Brain microvascular endothelial cell (primary cell): ENCODE data around the gene SCN3A.

Source experiments
- DNase-seq: peaks from one replicate; pipeline ENCODE4 v3.0.0-alpha.2; 2020
- H3K27ac ChIP-seq: fragments of 250-450 bp; sonication (Bioruptor Pico); 2 replicates; pipeline ENCODE4 v1.5.1; 2020; ENCODE audit warnings: mild to moderate bottlenecking, moderate library complexity
- H3K27me3 ChIP-seq: fragments of 250-450 bp; sonication (Bioruptor Pico); replicated peaks from 2 replicates; pipeline ENCODE4 v1.5.1; 2020; ENCODE audit warnings: mild to moderate bottlenecking
- H3K36me3 ChIP-seq: fragments of 250-450 bp; sonication (Bioruptor Pico); replicated peaks from 2 replicates; pipeline ENCODE4 v1.5.1; 2020; ENCODE audit warnings: mild to moderate bottlenecking
- H3K4me3 ChIP-seq: 2 replicates; pipeline ENCODE4 v1.5.1; 2011; ENCODE audit warnings: low read depth, mild to moderate bottlenecking, control low read depth, low read length, moderate library complexity
- in situ Hi-C: cut with HindIII; loops from 2 replicates; pipeline ENCODE4 v1.10.0; 2017; ENCODE audit warnings: low sequenced_read_pairs, low pct_ligation_motif_present
- TF ChIP-seq, protein P1 (sequence below): IDR thresholded peaks from 2 replicates; pipeline ENCODE4 v1.5.1; 2011; ENCODE audit warnings: low read depth, mild to moderate bottlenecking, moderate library complexity, low read length, control low read depth, inconsistent platforms; ENCODE audit errors: missing control alignments

SCN3A gene

DNA sequence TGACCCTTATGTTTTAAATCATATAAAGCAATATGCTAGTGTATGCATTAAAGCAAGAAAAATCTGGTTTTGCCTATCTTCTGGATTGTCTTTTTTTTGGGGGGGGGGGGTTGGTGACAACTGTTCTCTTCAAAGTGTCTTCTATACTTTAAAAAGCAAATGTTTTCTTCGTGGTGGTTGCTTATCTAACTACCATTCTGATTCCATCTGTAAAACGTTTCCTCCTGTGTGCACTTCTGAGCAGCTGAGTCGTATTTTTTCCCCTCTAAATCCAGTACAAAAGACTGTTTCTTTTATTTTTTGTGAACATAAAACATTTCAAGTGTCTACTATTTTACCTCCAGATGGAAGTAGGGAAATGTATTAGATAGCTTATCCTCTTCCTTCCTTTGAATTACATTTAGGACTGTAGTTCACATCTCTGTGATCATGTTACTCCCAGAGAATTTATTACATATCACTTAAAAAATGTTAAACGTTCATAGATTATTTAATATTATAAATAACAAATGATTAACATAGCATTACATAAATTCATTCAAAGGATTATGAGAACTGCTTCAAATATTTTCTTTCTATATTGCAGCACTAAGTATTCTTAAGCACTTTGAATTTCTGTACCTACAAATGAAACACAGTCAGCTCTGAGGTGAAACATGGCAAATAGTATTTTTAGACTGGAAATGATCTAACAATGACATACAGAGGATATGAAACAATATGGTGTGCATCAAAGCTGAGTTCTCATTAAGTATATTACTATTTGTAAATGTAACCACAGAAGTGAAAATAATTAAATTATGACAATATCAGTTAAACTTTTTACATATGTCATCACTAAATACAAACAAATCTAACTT is 56.4 kb downstream of the SCN3A start:
- no peaks in the 10 kb centered on the region for H3K36me3 ChIP-seq
- in situ Hi-C loops: no loop called here
- TF ChIP-seq, protein P1, sequence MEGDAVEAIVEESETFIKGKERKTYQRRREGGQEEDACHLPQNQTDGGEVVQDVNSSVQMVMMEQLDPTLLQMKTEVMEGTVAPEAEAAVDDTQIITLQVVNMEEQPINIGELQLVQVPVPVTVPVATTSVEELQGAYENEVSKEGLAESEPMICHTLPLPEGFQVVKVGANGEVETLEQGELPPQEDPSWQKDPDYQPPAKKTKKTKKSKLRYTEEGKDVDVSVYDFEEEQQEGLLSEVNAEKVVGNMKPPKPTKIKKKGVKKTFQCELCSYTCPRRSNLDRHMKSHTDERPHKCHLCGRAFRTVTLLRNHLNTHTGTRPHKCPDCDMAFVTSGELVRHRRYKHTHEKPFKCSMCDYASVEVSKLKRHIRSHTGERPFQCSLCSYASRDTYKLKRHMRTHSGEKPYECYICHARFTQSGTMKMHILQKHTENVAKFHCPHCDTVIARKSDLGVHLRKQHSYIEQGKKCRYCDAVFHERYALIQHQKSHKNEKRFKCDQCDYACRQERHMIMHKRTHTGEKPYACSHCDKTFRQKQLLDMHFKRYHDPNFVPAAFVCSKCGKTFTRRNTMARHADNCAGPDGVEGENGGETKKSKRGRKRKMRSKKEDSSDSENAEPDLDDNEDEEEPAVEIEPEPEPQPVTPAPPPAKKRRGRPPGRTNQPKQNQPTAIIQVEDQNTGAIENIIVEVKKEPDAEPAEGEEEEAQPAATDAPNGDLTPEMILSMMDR: no peak
- no peaks in the 10 kb centered on the region for H3K27me3 ChIP-seq
- no peak overlapping the region for H3K27ac ChIP-seq
- no peak for DNase-seq
- H3K4me3 ChIP-seq: no peak overlapping the region

DNA sequence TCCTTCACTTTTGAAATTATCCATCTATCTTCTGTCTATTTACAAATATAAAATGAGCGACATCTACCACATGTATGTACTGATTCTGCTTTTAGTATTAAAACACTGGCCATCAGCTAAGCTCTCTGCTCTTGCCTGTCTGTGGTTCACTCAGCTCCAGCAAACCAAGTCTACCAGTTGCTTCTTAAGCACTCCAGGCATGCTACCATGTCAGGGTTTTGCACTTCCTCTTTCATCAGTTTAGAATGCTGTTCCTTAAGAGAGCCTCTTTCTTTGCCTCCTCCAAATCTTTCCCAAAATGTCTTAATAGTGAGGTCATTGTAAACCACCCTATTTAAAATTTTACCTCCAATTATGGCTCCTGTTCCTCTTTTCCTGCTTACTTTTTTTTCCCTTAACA is 59.5 kb downstream of the SCN3A start:
- DNase-seq: no peak
- Histone ChIP-seq H3K4me3 (no peak overlapping the region), H3K27ac (no peak overlapping the region), H3K27me3 (no peaks in the 10 kb centered on the region), H3K36me3 (no peaks in the 10 kb centered on the region)
- TF ChIP-seq, protein P1: no peak
- in situ Hi-C loops: no loop called here

DNA sequence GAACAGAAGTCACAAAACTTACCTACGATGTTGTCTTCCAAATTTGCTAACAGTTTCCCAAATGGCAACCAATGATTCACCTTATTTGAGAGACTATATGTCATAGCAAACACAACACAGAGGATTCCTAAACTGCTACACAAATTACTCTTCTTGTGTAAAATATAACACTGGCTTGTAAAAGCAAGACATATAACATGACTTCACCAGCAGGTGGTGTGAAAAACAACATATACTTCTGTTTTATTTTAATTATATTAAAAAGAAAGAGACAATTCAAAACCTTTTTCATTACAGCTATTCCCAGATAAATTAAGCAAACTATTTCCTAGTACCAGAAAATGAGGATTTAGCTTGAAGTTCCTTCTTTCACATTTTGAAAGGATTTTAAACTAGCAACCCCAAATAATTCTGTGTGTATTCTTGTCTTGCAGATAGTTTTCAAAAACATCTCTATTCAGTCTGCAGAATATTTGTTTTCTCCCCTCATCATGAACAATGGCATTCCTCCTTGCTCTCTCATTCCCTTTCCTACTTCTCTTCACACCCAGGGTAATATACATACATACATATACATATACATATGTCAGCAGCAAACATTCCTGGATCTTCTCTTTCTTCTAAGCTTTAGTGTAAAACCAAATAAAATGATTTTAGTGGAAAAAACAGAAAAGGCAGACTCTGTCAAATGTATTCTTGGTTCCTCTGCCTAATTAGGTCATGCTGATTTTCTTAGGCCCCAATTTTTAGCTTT is 62.1 kb downstream of the SCN3A start:
- no peaks in the 10 kb centered on the region for H3K36me3 ChIP-seq
- DNase-seq: no peak
- no peak overlapping the region for H3K4me3 ChIP-seq
- TF ChIP-seq, protein P1: no peak
- in situ Hi-C loops: no loop called here
- no peak overlapping the region for H3K27ac ChIP-seq
- no peaks in the 10 kb centered on the region for H3K27me3 ChIP-seq

DNA sequence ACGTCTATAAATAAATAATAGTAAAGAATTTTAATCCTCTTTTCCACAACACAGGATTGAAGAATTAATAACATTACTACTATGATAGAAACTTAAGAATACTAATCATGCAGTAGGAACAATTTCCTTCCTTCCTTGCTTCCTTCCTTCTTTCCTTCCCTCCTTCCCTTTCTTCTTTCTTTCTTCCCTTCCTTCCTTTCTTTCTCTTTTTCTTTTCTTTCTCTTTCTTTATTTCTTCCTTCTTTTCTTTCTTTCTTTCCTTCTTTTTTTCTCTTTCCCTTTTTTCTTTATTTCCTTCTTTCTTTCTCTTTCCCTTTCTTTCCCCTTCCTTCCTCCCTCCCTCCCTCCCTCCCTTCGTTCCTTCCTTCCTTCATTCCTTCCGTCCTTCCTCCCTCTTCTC is 77.6 kb downstream of the SCN3A start:
- no peaks in the 10 kb centered on the region for H3K36me3 ChIP-seq
- no peak overlapping the region for H3K4me3 ChIP-seq
- H3K27ac ChIP-seq: no peak overlapping the region
- DNase-seq: no peak
- TF ChIP-seq, protein P1: no peak
- in situ Hi-C loops: no loop called here
- no peaks in the 10 kb centered on the region for H3K27me3 ChIP-seq

DNA sequence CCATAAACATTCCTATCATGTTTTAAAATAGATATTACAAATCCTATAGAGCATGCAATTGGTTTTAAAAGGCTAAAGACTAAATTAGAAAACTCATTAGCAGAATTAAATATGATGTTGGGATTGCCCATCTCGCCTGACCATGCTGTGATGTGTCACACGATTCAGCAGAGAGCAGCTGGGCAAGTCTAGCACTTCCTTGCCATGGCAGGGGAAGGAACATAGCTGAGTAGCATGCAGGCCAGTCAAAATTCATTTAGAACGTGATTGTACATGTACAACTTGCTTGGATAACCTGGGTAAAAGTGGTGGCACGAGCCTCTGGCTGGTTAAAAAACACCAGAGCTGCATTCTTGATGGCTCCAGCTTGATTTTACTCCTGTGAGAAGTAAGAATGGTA is 81.3 kb downstream of the SCN3A start:
- TF ChIP-seq, protein P1: no peak
- H3K36me3 ChIP-seq: no peaks in the 10 kb centered on the region
- DNase-seq: no peak
- H3K4me3 ChIP-seq: no peak overlapping the region
- no peak overlapping the region for H3K27ac ChIP-seq
- H3K27me3 ChIP-seq: no peaks in the 10 kb centered on the region
- in situ Hi-C loops: no loop called here
